Measurements from ENCODE around the gene SLCO3A1. TPM values are rescaled to one million over a fixed set of nuclear protein-coding genes. Genes with fewer than 3 reads are reported as not detected.

The SLCO3A1 gene
- total and polyA plus RNA-seq, 2 of the 8 experiments (the other 6 are each of a cell fraction or from before 2014, with no cell fraction given) = 15.1 to 20.4 TPM

GRCh38 chr15:91879158-91879557 is 25.6 kb downstream of the SLCO3A1 start:
- Histone ChIP-seq H2BK5ac (ENCODE audit: low read depth, low read length) (no peak overlapping the region), H3K56ac (replicated peaks; ENCODE audit: insufficient read length, low read depth, low read length) (no peak overlapping the region), H2BK12ac (ENCODE audit: low read depth, low read length) (no peak overlapping the region), H3K9ac (replicated peaks in 1 of 4; ENCODE audit: extremely low read depth in 1 of 4, low read depth in 3 of 4, low read length in 3 of 4) (no peak overlapping the region), H3K18ac (ENCODE audit: extremely low read depth, low read length) (no peak overlapping the region), H2BK120ac (replicated peaks; ENCODE audit: low read depth, low read length) (no peak overlapping the region), H4K8ac (ENCODE audit: extremely low read depth, insufficient read depth, low read length) (no peak overlapping the region), H2BK20ac (ENCODE audit: low read length) (no peak overlapping the region), H2AK5ac (ENCODE audit: low read depth, low read length) (no peak overlapping the region), H2BK15ac (ENCODE audit: low read length) (no peak overlapping the region), H4K5ac (ENCODE audit: insufficient read length, low read depth, low read length) (no peak overlapping the region), H3K36me3 (ENCODE audit: control insufficient read depth in 2 of 4, insufficient read depth in 4 of 4, low read length in 3 of 4) (no peaks in the 10 kb centered on the region), H3K9me3 (ENCODE audit: insufficient read depth in 2 of 2, low read depth in 1 of 2, low read length in 1 of 2) (no peaks in the 10 kb centered on the region), H3K4me1 (replicated peaks in 1 of 4; ENCODE audit: control insufficient read depth in 3 of 4, insufficient read depth in 4 of 4, low read length in 3 of 4) (peaks cover 2 to 12% (median 11%) of the 10 kb centered on the region in 4 experiments; a peak in 5 of 7 replicates), H2AFZ (ENCODE audit: low read length) (no peak overlapping the region), H4K91ac (replicated peaks; ENCODE audit: insufficient read length, low read length) (no peak overlapping the region), H3K79me1 (ENCODE audit: low read depth, low read length) (no peaks in the 10 kb centered on the region), H3K27me3 (replicated peaks in 1 of 4; ENCODE audit: control insufficient read depth in 3 of 4, extremely low read depth in 1 of 4, insufficient read depth in 3 of 4, low read length in 3 of 4) (no peaks in the 10 kb centered on the region), H3K4me3 (ENCODE audit: extremely low read depth in 1 of 4, insufficient read depth in 2 of 4, low read depth in 3 of 4, low read length in 4 of 4) (no peak overlapping the region), H3K79me2 (ENCODE audit: control insufficient read depth in 1 of 2, insufficient read depth in 2 of 2, low read length in 2 of 2) (peaks cover 0 to 3% of the 10 kb centered on the region in 2 experiments; a peak in 1 of 4 replicates), H3K23me2 (ENCODE audit: low read depth, low read length) (no peaks in the 10 kb centered on the region), H3K4ac (replicated peaks; ENCODE audit: insufficient read length, low read depth, low read length) (no peak overlapping the region), H3K14ac (ENCODE audit: insufficient read length) (no peak overlapping the region), H3K4me2 (ENCODE audit: insufficient read depth in 1 of 2, low read depth in 2 of 2, low read length in 2 of 2) (no peak overlapping the region), H3K27ac (ENCODE audit: low read depth, low read length) (no peak overlapping the region), H3K23ac (ENCODE audit: insufficient read length) (no peak overlapping the region), H4K20me1 (replicated peaks in 1 of 2; ENCODE audit: control insufficient read depth in 1 of 2, insufficient read depth in 2 of 2, low read length in 2 of 2) (peaks cover 2 to 3% of the 10 kb centered on the region in 2 experiments)
- FAIRE-seq (no peak), DNase-seq (ENCODE audit: low read depth in 1 of 2, low spot score in 2 of 2) (no peak)
- CTCF ChIA-PET (ENCODE audit: partially characterized antibody) = no interaction called here
- no peak for TF ChIP-seq GABPA (IDR thresholded peaks at IDR 0.05; ENCODE audit: borderline replicate concordance, insufficient read depth, low read length)
- TF ChIP-seq CBX8 (IDR thresholded peaks at IDR 0.05; ENCODE audit: borderline replicate concordance, low read depth, low read length) = no peak
- TF ChIP-seq SIRT6 (IDR thresholded peaks at IDR 0.05; ENCODE audit: low read length) = no peak
- no peak for TF ChIP-seq RNF2 (IDR thresholded peaks at IDR 0.05; ENCODE audit: borderline replicate concordance, low read depth, low read length, missing control alignments, poor library complexity, severe bottlenecking)
- TF ChIP-seq MAFK (IDR thresholded peaks at IDR 0.05; ENCODE audit: low read depth, low read length) = no peak
- TF ChIP-seq FOSL1 (IDR thresholded peaks at IDR 0.05; ENCODE audit: insufficient read depth, low read depth, low read length) = no peak
- 82% methylated on average over 2 of the region's 2 CpGs; no CpG with 5 or more reads in 1 of the 2 experiments for WGBS, 2 experiments (ENCODE audit: extremely low coverage in 1 of 2, insufficient coverage in 1 of 2, insufficient read length in 1 of 2, insufficient replicate concordance in 2 of 2, low coverage in 1 of 2, low lambda C conversion rate in 2 of 2, missing lambda C conversion rate in 1 of 2)
- POLR2A ChIA-PET (ENCODE audit: partially characterized antibody) = no interaction called here
